Measurements from ENCODE around the gene TGFB1I1.
A peak's percentile ranks its signal among the peaks of the same experiment; 100 is the strongest.
"Not testable (repeated sequence)": the region's sequence is repeated elsewhere in the genome, so short reads cannot be mapped to it uniquely, and the experiment has no call there.

Gene TGFB1I1

DNA sequence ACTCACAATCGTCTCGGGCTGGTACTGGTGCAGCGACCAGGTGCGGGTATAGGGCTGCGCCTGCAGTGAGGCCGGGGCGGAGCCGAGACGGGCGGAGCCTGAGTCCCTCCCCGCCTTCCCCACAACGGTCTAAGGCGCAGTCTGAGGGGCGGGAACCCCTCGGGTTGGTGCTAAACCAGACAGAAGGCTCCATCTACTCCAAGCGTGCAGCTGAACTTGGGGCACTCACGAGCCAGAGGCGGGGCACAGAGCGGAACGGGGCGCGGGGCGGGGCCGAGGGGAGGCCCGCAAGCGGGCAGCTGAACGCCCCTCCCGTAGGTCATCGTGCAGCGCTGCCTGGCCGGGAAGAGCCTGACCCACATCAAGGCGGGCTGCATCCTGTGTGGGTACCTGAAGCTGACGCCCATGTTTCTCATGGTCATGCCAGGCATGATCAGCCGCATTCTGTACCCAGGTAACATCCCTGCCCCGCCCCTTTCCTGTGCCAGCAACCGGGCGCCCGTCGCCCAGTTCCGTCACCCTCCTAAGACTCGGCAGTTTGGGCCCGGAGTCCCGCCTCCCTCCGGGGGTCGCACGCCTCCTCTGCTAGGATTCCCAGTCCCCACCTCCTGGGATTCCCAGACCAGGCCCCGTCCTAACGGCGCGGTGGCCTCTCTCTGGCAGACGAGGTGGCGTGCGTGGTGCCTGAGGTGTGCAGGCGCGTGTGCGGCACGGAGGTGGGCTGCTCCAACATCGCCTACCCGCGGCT lies 15.9 kb downstream of the TGFB1I1 start:
- peak; percentile 53 to 56 for DNase-seq (ENCODE audit: low read depth in 2 of 2)

DNA sequence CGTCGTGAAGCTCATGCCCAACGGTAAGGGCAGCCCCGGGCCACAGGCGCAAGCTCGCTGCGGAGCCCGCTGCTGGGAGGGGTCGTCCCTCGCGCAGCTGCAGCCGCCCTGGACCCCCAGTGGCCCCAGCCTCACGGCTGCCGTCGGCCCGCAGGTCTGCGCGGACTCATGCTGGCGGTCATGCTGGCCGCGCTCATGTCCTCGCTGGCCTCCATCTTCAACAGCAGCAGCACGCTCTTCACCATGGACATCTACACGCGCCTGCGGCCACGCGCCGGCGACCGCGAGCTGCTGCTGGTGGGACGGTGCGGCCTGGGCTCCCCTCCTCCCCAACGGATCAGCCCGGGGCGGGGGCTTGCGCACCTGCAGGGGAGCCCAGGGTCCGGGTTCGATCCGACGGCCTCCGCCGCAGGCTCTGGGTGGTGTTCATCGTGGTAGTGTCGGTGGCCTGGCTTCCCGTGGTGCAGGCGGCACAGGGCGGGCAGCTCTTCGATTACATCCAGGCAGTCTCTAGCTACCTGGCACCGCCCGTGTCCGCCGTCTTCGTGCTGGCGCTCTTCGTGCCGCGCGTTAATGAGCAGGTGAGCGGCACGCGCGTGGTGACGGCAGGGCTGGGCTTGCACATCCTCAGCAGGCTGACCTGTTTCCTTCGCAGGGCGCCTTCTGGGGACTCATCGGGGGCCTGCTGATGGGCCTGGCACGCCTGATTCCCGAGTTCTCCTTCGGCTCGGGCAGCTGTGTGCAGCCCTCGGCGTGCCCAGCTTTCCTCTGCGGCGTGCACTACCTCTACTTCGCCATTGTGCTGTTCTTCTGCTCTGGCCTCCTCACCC lies 16.7 kb downstream of the TGFB1I1 start:
- no peak for DNase-seq (ENCODE audit: low read depth in 2 of 2)

DNA sequence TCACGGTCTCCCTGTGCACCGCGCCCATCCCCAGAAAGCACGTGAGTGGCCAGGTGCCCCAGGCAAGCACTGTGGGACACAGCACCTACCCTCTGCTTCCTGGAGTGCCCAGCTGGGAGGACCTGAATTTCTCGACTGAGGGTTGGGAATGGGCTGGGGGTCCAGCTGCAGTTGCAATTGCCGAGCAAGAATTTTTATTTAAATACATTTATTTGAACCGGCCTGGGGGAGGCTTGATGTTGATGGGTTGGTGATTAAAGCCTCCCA lies 17.3 kb downstream of the TGFB1I1 start:
- no peak for DNase-seq (ENCODE audit: low read depth in 2 of 2)

DNA sequence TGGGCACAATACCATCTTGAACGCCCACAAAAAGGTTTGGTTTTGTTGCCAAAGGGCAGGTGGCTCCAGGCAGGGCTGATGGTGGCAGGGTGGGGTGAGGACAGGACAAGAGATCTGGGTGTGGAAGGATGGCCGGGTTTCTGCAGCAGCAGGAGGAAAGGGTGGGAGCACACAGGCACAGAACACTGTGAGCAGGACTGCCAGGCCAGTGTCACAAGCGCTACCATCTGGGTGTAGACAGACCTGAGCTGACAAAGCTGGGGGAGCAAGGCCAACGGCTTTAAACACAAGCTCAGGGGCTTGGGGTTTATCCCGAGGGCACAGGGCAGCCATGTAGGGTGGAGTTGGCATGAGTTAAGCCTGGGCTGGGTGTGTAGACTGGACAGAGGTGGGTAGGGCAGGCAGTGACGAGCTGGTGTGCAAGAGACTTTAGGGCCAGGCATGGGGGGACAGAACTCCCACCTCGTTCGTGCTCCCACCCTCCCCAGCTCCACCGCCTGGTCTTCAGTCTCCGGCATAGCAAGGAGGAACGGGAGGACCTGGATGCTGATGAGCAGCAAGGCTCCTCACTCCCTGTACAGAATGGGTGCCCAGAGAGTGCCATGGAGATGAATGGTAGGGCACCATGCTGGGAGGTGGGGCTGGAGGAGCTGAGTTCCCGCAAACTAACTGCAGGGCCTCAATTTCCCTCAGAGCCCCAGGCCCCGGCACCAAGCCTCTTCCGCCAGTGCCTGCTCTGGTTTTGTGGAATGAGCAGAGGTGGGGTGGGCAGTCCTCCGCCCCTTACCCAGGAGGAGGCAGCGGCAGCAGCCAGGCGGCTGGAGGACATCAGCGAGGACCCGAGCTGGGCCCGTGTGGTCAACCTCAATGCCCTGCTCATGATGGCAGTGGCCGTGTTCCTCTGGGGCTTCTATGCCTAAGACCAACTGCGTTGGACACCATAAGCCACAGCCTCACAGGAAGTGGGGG lies 17.9 kb downstream of the TGFB1I1 start:
- DNase-seq (ENCODE audit: low read depth in 2 of 2): no peak

DNA sequence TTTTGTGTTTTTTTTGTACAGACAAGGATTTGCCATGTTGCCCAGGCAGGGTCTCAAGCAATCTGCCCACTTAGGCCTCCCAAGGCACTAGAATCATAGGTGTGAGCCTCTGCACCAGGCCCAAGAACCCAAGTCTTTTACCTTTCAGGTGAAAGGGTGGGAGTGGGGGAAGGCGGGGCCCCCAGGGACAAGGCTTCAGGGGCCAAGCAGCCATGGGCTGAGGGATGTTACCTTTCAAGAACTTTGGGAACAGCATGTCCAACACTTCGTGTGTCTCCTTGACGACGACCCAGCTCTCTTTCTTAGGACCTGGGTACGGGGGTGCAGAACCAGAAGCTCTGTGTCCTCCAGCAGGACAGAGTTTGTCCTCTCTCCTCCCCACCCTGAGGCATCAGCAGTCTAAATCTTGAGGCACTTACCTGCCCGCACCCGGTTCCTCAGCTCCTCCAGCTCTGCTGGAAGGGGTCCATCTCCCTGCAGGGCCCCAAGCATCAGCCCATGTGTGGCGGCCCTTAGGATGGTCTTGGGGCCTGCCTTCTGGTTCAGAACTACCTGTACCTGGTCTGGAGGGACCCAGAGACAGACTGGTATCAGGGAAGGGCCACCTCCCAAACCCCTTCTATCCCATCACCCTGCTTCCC lies 19.9 kb downstream of the TGFB1I1 start:
- DNase-seq (ENCODE audit: low read depth in 2 of 2): no peak

DNA sequence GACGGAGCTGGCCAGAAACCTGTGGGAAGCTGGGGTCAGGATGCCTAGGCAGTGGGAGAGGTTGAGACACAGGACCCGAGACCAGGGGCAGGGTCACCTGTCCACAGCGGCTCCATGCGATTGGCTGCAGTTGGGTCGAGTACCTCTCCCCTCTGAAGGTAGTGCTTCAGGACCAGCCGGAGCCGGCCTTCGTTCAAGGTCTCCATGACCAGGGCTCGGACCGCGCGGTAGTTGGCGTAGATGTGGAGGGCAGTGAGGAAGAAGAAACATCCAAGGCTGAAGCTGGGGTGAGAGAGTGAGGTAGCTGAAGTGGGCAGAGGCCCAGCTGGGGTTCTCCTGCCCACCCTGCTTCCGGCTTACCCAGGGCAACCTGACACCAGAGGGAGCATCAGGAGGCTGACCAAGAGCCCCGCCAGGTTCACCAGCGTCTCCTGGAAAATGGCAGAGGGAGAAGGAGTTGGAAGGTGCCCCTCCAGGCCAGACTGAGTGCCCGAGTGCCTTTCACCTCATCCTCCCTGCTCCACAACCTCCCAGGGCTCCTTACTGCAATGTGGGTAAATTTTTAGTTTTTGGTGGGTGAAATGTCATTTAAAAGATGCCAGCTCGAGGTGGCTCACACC lies 21.7 kb downstream of the TGFB1I1 start:
- DNase-seq (ENCODE audit: low read depth in 2 of 2): no peak

DNA sequence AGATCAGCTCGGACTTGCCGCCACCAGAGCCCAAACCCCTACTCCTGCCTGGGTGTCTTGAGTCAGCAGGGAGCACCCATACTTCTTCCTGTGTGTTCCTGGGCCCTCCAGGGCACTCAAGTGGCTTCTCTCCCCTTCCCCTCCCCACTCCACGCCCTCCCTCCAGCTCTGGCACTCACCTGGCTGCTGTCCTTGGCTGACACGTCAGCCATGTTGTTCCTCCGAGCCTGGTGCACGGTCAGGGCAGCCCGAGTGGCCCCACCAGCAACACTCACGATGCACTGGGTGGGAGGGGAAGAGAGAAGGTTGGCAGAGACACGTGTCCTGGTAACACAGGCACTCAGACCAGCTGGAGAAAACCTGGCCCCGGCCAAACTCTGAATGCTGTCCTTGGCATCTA lies 24.7 kb downstream of the TGFB1I1 start:
- DNase-seq (ENCODE audit: low read depth in 2 of 2): no peak

DNA sequence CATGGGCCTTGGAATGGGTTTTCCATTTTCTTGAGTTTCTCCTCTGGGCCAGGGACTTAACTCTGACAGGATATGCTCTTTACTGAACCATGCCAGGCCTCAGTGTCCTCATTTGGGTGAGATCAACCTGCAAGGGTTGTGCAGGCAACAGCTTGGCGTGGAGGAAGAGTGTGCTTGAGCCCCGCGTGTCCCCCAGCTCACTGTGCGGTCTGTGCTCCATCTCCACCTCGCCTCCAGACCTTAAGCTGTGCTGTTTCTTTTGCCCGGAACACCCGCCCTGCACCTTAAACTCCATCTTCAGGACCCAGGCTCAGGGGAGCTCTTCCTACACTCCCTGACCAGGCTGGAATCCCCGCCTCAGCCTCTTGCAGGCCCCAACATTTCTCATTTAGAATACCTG lies 26.5 kb downstream of the TGFB1I1 start:
- no peak for DNase-seq (ENCODE audit: low read depth in 2 of 2)

DNA sequence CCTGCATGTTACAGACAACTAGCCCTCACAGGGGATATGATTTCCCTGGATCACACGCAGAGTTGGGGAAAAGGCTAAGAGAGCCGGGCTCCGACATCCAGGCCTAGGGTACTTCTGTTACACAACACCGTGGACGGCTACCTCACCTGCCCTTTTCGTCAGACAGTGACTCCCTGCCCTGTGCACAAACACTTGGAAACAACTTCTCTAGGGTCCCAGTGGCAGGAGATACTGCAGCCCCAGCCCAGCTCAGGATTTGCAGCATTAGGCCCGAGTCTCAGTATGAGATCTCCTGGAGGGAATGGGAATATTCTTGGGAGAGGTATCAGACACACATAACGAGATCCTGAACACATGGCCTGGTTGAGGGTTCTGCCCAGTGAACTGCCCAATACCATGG lies 28.0 kb downstream of the TGFB1I1 start:
- no peak for DNase-seq (ENCODE audit: low read depth in 2 of 2)

DNA sequence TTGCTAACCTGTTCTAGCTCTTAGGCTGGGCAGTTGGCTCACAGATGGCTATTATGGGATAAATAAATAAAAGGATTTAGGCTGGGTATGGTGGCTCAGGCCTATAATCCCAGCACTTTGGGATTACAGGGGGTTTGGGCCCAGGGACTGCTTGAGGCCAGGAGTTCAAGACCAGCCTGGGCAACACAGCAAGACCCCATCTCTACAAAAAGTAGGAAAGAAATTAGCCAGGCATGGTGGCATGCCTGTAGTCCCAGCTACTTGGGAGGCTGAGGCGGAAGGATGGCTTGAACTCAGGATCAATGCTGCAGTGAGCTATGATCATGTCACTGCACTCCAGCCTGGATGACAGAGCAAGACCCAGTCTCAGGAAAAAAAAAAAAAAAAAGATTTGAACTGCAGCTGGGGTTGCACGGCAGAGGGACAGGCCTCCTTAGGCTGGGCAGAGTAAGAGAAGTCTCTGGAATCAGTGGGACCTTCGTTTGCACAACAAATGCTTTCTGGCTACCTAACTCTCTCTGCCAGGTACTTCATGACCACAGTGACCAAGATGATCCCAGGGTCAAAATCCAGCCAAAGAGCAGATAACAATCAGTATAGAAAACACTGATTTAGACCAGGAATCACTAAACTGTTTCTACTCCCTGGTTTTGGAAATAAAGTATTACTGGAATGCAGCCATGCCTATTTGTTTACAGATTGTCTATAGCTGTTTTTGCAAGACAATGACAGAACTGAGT lies 29.4 kb downstream of the TGFB1I1 start:
- no peak for DNase-seq (ENCODE audit: low read depth in 2 of 2)

DNA sequence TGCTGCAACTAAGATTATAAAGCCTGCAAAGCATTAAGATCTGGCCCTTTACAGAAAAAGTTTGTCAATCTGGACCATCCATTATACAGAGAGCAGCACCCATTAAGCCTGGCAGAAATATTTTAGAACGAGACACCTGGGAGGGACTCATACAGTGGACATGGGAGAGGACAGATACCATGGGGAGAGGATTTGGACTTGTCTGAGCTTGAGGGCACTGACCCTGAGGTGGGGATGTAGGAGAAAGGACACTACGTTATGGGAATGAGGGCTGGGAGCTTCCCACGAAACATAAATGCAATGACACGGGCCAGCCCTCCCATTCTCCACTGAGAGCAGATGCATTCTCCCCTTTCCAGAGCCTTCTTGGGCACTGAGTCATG lies 30.0 kb downstream of the TGFB1I1 start:
- no peak for DNase-seq (ENCODE audit: low read depth in 2 of 2)

DNA sequence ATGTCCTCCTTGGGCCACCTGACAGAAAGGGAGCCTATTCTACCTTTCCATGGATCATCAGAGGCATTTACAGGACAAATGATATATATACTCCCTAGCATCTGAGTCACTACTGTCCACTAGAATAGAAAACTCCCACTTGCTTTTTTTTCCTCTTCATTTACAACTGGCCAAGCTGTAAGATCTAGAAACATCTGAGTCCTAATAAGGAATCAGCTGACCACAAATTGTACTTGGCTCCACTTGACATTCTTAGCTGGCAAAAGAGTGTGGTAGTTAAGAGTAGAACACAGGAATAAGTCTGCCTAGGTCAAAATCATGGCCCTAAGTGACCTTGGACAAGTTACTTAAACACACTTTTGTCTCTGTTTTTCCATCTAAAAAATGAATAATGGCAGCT lies 31.0 kb downstream of the TGFB1I1 start:
- DNase-seq (ENCODE audit: low read depth in 2 of 2): no peak

DNA sequence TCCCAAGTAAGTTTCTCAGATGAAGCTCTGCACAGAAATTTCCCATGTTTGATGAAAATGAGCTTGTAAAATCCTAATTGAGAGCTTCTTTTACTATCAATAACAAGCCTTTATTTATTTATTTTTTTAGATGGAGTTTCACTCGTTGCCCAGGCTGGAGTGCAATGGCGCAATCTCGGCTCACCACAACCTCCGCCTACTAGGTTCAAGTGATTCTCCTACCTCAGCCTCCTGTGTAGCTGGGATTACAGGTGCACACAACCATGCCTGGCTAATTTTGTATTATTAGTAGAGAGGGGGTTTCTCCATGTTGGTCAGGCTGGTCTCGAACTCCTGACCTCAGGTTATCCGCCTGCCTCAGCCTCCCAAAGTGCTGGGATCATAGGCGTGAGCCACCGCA lies 31.6 kb downstream of the TGFB1I1 start:
- DNase-seq (ENCODE audit: low read depth in 2 of 2): not testable (repeated sequence)

DNA sequence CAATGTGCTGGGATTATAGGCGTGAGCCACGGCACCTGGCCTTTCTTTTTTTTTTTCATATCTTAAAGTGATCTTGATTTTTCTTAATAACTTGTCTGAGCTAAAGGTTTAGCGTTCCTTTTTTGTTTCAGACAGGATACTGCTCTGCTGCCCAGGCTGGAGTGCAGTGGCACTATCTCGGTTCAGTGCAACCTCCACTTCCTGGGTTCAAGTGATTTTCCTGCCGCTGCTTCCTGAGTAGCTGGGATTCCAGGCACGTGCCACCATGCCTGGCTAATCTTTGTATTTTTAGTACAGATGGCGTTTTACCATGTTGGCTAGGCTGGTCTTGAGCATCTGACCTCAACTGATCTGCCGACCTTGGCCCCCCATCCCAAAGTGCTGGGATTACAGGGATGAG lies 32.2 kb downstream of the TGFB1I1 start:
- no peak for DNase-seq (ENCODE audit: low read depth in 2 of 2)

DNA sequence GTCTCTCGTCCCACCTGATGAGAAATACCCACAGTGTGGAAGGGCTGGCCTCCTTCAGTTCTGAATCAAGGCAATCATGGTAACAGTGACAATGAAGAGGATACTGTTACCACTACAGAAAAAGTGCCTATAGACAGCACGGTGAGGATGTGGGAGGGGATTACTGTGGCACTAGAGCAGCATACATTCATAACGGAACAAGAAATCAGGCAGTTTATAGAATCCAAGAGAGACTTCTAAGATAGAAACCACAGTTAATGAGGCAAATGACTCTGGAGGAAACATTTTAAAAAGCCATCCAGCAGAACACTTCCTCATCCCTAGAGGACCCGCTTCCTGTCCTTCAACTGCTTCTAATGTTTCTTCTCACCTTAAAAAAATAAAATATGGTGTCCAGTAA lies 33.5 kb downstream of the TGFB1I1 start:
- DNase-seq (ENCODE audit: low read depth in 2 of 2): no peak

DNA sequence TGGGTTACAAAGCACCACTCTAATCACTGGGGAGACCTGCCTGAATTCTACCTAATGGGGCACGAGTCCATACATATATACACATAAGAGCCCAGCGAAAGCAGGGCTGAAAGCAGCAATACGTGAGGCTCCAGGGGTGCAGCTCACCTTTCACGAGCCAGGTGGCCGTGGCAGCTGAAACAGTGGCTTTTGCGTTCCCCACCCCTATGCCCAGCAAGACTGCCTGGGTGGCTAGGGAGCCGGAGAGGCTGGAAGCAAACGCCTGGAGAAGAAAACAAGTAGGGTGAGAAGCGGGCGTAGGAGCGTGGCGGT lies 35.6 kb downstream of the TGFB1I1 start:
- DNase-seq (ENCODE audit: low read depth in 2 of 2): no peak

DNA sequence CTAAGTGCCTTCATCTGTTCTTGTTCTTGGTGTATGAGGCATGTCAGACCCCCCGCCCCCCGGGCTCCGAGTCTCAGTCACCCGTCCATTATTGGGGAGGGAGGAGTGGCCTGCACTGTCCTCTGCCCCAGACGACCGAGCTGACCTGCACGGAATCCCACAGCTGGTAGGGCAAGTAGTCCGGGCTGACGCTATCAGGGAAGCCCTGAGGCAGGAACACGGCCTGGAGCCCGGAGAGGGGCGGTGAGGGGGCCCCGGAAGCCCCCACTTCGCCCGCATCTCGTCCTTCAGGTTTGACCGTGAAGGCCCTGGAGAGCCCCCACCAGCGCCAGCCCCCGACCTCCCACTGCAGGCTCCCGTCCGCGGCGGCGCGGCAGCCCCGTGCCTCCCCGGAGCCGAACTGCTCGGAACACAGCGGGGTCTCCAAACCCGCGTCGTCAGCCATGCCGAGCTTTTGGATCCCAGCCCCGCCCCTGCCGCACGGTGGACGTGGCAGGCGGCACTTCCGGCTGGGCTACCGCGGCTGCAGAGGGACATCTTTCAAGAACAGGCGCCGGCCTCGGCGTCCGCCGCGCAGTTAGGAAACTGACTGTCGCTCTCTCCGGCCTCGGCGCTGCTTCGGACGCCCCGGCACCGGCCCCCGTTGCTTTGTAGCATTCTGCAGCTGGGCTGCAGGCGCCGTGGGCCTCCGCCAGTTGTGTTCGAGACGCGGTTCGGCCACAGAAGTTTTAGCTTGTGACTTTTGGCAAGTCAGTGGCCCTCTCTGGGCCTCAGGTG lies 36.2 kb downstream of the TGFB1I1 start, which contains the start of gene RUSF1:
RUSF1 (minus strand) TSS at position 463 of the 777 bp plus-strand sequence; CDS start at position 445, 18 bp downstream.
- peak; percentile 69 to 83 for DNase-seq (ENCODE audit: low read depth in 2 of 2)

DNA sequence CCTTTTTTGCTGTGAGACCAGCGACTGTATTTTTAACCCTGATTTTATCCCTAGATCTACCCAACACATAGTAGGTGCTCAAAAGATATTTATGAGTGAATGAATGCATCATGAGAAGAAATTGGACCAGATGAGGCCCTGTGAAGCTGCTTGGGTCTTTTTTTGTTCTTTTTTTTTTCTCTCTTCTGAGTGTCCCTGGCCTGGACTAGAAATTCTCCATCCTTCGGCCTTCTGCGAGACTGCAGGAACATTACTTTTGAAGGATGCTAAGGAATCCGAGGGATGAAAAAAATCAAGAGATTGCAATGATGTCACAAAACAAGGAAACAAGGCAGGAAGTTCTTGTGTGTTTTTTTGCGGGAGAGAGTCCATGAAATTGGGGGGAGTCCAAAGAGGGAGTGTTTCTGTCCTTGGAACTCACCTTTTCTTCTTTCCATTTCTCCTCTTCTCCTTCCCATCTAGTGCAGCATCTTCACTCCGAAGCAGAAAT lies 36.8 kb downstream of the TGFB1I1 start:
- DNase-seq (ENCODE audit: low read depth in 2 of 2): no peak

DNA sequence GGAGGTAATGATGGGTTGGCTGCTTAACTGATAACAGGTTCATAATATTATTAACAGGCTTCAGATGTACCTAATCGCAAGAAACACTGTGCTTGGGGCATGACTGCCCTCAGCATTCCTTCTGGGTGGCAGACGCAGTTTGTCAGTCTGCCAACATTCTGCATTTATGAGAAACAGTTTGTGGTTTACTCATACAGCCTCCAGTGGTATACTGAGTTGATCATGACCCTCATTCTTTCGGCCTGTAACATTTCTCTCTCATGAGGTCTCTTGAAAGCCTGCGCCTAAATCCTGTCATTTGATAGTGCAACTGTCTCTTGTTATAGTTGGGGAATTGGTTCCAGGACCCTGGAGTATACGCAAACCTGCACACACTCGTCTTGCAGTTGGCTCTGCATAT lies 41.2 kb downstream of the TGFB1I1 start:
- DNase-seq (ENCODE audit: low read depth in 2 of 2): no peak

DNA sequence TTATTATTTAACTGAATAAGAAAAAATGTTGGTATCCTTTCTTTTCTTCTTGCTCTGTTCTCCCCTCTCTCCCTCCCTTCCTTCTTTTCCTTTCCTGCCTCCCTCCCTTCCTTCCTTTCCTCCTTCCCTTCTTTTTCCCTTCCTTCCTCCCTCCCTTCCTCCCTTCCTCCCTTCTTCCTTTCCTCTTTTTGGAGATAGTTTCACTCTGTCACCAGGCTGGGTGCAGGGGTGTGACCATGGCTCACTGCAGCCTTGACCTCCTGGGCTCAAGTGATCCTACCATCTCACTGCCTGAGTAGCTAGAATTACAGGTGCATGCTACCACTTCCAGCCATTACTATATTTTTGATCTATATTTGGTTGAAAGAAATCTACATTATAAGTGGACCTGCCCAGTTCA lies 41.9 kb downstream of the TGFB1I1 start:
- DNase-seq (ENCODE audit: low read depth in 2 of 2): no peak
